GM13977 (cell line): ENCODE results near the gene HDAC10.

Experiments used
- DNase-seq: peaks from one replicate; pipeline ENCODE4 v3.0.0; 2012; ENCODE audit warnings: low spot score
- in situ Hi-C: fragments of 300-500 bp; cut with MboI; formaldehyde crosslinking; loops from one replicate; pipeline ENCODE4 v1.12.0; 2022; ENCODE audit warnings: low sequenced_read_pairs, low pct_unique_long_range_greater_than_20kb, mixed read lengths, inconsistent platforms; ENCODE audit not compliant: unreplicated experiment
- TF ChIP-seq, protein P1 (sequence below): IDR thresholded peaks from 2 replicates; pipeline ENCODE4 v1.5.1; 2012; ENCODE audit warnings: mild to moderate bottlenecking, control low read depth; ENCODE audit not compliant: insufficient read depth; ENCODE audit errors: extremely low read depth, missing control alignments

The HDAC10 gene

DNA sequence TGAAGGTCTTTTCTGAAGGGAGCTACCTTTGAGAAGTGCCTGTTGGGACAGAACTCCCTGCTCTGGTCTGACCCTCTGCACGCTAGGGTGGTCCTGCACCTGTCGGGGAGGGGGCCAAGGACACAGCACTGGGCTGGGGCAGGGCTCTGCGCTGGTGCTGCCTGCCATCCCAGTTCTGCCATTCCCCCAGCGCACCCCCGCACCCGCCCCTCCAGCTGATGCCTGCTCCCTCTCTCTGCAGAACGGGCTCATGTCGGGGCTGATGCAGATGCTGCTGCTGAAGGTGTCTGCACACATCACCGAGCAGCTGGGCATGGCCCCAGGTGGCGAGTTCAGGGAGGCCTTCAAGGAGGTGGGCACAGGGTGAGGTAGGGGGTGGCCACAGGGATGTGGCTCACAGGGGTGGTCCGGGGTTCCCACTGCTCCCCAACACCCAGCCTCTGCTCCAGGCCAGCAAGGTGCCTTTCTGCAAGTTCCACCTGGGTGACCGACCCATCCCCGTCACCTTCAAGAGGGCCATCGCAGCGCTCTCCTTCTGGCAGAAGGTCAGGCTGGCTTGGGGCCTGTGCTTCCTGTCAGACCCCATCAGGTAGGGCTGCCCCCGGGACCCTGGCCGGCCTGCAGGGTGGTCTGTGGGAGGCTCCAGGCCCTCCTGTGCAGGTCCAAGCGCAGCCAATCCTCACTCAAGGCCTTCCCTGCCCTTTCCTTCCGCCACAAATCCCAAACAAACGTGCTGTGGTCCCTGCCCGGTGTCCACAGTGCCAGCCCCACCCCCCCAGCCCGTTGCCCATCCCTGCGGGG is 53.9 kb downstream of the HDAC10 start:
- no peak for DNase-seq
- TF ChIP-seq, protein P1, sequence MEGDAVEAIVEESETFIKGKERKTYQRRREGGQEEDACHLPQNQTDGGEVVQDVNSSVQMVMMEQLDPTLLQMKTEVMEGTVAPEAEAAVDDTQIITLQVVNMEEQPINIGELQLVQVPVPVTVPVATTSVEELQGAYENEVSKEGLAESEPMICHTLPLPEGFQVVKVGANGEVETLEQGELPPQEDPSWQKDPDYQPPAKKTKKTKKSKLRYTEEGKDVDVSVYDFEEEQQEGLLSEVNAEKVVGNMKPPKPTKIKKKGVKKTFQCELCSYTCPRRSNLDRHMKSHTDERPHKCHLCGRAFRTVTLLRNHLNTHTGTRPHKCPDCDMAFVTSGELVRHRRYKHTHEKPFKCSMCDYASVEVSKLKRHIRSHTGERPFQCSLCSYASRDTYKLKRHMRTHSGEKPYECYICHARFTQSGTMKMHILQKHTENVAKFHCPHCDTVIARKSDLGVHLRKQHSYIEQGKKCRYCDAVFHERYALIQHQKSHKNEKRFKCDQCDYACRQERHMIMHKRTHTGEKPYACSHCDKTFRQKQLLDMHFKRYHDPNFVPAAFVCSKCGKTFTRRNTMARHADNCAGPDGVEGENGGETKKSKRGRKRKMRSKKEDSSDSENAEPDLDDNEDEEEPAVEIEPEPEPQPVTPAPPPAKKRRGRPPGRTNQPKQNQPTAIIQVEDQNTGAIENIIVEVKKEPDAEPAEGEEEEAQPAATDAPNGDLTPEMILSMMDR, result no peak
- in situ Hi-C loops, result no loop called here

DNA sequence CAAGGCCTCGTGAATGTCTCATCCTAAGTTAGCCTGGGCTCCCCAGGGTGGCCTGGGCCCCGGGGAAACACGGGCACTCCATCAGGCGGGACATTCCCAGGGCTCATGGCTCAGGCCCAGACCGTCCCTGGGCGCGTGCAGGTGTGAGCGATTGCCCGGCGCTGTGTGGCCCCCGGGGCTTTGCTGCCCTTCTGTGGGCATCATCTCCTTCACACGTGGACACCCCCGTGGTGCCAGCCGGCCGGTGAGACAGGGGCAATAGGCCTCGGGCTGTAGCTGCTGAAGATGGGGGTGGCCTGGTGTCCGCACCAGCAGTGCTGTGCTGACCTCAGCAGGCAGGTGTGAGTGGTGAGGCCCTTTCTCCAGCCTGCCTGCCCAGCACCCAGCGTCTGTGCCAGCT is 54.8 kb downstream of the HDAC10 start:
- in situ Hi-C loops, result no loop called here
- DNase-seq, result no peak
- TF ChIP-seq, protein P1, result no peak
